NCI-H2107 (cell line): ENCODE results near the gene SLC11A1.

Source experiments
- DNase-seq: peaks from one replicate; lab custom pipeline; 2025; lab: John Stamatoyannopoulos, UW

The SLC11A1 gene

GRCh38 chr2:218405086-218405745, 23.1 kb downstream of the SLC11A1 start:
- DNase-seq: no peak

DNA sequence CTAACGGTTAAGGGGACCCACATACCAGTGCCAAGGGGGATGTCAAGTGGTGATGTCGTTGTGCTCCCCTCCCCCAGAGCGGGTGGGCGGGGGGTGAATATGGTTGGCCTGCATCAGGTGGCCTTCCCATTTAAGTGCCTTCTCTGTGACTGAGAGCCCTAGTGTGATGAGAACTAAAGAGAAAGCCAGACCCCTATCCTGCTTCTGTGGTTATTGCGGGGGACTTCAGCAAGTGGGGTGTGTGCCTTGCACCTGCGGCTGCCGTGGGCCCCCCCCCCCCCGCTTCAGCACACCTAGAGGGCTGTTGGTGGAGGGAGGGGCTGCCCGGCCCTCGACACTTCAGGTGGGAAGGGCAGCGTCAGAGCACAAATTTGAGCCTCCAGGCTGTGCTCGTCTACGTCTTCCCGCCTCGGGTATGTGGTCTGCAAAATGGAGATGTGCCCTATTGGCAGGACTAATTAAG, 23.7 kb downstream of the SLC11A1 start:
- DNase-seq: no peak

DNA sequence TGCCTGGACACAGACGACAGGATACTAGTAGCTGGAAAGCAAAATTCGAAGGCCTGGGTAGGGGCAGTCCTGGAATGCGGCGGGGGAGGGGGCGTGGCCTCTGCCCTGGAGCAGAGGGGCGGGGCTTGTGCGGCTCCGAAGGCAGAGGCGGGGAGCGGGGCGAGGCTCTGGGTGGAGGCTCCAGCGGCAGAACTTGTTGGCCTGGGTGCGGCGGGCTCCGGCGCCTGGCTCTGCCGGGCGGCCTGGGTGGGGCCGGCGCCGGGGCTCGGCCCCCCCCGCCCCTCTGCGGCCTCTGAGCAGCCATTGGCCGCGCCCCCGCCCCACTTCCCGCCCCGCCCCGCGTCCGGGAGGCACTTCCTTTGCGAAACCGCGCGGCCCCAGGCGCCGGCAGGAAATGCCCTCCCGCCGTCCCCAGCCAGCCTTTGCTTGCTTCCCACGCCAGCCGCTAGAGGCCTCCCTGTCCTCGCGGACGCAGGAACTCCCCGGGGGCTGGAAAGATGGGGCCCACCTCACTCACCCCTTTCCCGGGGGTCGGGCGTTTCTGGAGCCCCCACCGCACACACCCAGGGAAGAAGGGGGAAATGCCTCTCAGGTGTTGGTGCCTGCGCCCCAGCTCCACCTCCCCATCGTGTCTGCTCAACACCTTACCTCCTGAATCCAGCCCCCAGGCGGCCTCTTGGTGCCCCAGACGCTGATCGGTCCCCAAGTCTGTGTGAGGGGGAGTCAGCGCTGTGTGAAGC, 24.3 kb downstream of the SLC11A1 start:
- DNase-seq: peak; percentile 73

- no peak for DNase-seq
Observed at GRCh38 chr2:218406949-218407618, 25.0 kb downstream of the SLC11A1 start.

DNA sequence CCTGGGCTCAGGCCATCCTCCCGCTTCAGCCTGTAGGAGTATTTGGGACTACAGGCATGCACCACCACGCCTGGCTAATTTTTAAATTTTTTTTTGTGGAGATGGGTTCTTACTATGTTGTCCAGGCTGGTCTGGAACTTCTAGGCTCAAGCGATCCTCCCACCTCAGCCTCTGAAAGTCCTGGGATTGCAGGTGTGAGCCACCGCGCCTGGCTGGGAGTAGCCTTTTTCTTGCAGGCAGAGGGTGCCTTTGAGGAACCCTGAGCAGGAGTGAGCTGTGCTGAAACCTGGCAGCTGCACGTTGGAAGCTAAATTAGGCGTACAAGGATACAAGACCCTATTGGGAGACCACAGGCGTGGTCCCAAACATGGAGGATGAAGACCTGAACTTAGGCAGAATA, 25.6 kb downstream of the SLC11A1 start:
- no peak for DNase-seq

DNA sequence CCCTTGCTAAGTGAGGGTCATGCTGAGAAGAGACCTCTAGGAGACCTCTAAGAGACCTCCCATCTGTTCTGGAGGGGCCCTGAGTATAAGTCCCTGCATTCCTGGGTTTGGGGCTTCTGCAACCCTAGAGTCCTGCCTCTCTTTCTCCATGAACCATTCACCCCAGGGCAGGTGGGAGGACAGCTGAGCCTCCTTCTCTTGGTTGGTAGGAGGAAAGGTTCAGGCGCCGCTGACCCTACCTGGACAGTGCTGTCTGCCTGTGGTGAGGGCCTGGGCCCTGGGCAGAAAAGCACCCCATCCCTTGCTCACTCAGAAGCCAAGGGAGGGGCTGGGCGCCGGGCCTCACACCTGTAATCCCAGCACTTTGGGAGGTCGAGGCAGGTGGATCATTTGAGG, 36.2 kb downstream of the SLC11A1 start:
- DNase-seq: no peak

GRCh38 chr2:218418717-218419458, 36.8 kb downstream of the SLC11A1 start, which contains the start of gene VIL1:
Gene VIL1 (plus strand): TSS chr2:218419123. CDS start chr2:218423779, 4,656 bp downstream.
- DNase-seq: no peak

DNA sequence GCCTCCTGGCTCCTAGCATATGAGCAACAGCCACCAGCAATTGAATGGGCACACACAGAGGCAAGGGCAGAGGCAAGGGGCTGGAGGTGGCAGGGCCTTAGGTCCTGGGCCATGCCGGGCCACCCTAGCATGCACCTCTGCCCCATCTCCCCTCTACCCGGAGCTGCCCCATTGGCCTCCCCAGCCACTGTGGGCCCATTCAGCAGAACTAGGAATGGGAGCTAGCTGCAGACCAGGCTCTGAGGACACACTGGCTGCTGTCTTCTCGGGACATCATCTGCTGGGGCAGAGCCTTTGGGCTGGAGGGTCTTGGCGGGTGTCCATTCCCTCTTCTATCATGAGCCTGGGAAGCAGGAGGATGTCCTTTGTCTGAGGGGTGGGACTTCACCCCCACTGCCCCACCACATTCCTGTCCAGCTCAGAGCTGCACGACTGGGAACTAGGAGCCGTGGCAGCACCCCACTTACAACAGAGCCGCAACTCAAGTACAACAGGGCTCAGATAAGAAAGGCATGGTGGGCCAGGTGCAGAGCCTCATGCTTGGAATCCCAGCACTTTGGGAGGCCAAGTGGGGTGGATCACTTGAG, 37.6 kb downstream of the SLC11A1 start:
- DNase-seq: no peak

- DNase-seq: no peak
Observed at GRCh38 chr2:218421027-218421426, 39.0 kb downstream of the SLC11A1 start.

- no peak for DNase-seq
Observed at GRCh38 chr2:218422403-218423086, 40.5 kb downstream of the SLC11A1 start.

- no peak for DNase-seq
Observed at GRCh38 chr2:218423584-218423983, 41.5 kb downstream of the SLC11A1 start.

- no peak for DNase-seq
Observed at GRCh38 chr2:218425531-218425930, 43.5 kb downstream of the SLC11A1 start.

DNA sequence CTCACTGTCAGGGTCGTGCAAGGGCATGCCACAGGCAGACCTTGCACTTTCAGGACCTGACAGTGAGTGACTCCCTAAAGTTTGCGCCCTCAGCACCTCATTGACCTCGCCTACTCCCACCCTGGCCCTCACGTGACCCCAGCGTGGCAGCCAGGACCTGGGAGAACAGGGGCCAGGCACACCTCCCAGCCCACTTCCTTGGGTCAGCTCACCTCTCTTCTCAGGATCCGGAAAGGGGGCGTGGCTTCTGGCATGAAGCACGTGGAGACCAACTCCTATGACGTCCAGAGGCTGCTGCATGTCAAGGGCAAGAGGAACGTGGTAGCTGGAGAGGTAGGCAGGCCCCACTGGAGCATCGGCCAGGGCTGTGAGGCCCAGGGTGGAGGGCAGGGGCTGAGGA, 45.7 kb downstream of the SLC11A1 start:
- DNase-seq: no peak

DNA sequence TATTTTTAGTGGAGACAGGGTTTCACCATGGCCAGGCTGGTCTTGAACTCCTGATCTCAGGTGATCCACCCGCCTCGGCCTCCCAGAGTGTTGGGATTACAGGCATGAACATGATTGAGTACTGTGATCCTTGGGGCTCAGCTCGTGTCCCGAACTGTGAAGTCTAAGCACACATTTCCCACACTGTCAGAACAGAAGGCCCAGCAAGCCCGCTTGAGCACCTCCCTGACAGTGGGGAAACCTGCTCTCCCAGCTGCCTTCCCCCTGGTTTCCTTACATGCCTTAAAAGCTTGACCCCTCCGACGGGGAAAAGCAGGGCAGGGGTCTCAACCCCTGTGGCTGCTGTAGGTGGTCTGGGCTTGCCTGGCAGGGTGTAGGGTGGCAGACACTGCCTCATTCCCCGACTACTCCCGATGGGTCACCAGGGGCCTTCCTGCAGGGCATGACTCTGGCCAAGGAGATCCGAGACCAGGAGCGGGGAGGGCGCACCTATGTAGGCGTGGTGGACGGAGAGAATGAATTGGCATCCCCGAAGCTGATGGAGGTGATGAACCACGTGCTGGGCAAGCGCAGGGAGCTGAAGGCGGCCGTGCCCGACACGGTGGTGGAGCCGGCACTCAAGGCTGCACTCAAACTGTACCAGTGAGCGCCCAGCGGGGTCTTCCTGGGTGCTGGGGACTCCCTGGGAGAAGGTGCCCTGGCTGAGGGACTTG, 46.9 kb downstream of the SLC11A1 start:
- no peak for DNase-seq

DNA sequence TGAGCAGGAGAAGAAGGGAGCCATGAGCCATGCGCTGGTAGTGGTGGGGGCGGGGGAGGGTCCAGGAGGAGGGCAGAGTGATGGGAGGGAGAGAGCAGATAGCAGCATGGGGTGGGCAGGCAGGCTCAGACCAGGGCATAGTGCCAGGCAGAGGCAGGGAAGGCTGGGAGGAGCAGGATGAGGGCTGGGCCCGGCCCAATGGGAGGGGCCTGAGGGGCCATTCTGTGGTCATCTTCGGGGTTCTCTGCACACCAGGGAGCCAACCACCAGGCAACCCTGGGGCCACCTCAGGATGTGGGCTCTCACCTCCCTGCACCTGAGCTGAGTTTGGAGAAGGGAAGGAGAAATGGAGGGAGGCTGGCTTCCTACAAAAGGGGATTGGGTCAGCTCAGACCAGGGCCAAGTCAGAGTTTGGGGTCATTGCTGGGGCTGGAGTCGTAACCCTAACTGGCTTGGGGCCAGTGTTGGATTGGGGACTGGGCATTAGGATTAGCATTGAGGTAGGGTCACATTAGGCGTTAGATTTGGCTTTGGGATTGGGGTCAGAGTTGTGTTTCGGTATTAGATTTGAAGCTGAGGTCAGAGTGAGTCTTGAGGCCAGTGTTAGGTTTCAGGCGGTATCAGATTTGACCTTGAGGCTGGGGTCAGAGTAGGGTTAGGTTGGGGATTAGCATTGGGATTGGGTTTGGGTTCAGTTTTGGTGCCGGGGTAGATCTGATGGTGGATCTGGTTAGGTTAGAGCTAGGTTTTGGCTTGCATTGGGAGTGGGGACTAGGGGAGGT, 48.0 kb downstream of the SLC11A1 start:
- DNase-seq: no peak

GRCh38 chr2:218430721-218431120, 48.6 kb downstream of the SLC11A1 start:
- no peak for DNase-seq

GRCh38 chr2:218431878-218432277, 49.8 kb downstream of the SLC11A1 start:
- no peak for DNase-seq

- no peak for DNase-seq
Observed at GRCh38 chr2:218432676-218433365, 50.7 kb downstream of the SLC11A1 start.

GRCh38 chr2:218434456-218434855, 52.4 kb downstream of the SLC11A1 start:
- no peak for DNase-seq
